LNCaP clone FGC (cell line): ENCODE measurements around the gene OXLD1.
A peak's percentile ranks its signal among the peaks of the same experiment; 100 is the strongest.

Source experiments
- DNase-seq: peaks from one replicate; pipeline ENCODE4 v3.0.0-alpha.2; 2011; ENCODE audit warnings: low read depth
- H3K4me3 ChIP-seq: 2 replicates; pipeline ENCODE4 v1.5.1; 2011; ENCODE audit warnings: mild to moderate bottlenecking, low read depth, low read length, control low read depth
- TF ChIP-seq, protein P1 (sequence below): IDR thresholded peaks from 2 replicates; pipeline ENCODE4 v1.5.1; 2012; ENCODE audit warnings: mild to moderate bottlenecking; ENCODE audit not compliant: control insufficient read depth, insufficient read depth; ENCODE audit errors: extremely low read depth

Gene OXLD1

GRCh38 chr17:81672954-81673353 lies 6.5 kb upstream of the OXLD1 start:
- no peak overlapping the region for H3K4me3 ChIP-seq
- TF ChIP-seq, protein P1, sequence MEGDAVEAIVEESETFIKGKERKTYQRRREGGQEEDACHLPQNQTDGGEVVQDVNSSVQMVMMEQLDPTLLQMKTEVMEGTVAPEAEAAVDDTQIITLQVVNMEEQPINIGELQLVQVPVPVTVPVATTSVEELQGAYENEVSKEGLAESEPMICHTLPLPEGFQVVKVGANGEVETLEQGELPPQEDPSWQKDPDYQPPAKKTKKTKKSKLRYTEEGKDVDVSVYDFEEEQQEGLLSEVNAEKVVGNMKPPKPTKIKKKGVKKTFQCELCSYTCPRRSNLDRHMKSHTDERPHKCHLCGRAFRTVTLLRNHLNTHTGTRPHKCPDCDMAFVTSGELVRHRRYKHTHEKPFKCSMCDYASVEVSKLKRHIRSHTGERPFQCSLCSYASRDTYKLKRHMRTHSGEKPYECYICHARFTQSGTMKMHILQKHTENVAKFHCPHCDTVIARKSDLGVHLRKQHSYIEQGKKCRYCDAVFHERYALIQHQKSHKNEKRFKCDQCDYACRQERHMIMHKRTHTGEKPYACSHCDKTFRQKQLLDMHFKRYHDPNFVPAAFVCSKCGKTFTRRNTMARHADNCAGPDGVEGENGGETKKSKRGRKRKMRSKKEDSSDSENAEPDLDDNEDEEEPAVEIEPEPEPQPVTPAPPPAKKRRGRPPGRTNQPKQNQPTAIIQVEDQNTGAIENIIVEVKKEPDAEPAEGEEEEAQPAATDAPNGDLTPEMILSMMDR = no peak
- no peak for DNase-seq

DNA sequence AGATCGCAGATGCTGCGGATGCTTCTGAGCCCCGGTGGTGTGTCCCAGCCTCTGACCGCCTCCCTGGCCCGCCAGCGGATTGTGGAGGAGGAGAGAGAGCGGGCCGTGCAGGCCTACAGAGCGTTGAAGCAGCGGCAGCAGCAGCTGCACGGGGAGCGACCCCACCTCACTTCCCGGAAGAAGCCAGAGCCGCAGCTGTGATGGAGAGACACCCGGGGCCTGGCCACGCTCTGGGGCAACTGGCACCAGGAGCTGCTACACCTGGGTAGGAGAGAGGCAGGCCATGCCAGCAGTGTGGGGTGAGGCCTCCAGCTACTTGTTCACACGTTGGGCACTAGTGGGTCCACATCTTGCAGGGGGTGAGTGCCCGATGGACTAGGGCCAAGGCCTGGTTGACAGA lies 6.1 kb upstream of the OXLD1 start:
- DNase-seq = no peak
- TF ChIP-seq, protein P1 = no peak
- no peak overlapping the region for H3K4me3 ChIP-seq

DNA sequence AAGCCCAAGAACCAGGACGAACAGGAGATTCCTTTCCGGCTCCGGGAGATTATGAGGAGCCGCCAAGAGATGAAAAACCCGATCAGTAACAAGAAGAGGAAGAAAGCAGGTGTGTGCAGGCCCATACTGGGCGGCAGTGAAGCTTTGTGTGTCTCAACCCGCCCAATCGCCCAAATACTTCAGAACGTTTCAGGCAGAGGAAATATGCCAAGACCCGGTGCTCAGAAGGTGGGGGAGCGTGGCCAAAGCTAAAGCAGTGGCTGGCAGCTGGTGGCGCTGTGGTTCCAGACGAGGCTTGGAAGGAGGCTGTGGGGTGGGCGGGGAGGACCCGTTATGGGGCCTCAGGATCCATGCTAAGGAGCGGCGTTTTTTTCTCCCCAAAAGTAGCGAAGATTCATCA lies 1.3 kb upstream of the OXLD1 start:
- H3K4me3 ChIP-seq = peak overlapping the region; percentile 99
- DNase-seq = no peak
- TF ChIP-seq, protein P1 = 0 out of 2 replicates have a peak, but pooled peaks have one; percentile 5

DNA sequence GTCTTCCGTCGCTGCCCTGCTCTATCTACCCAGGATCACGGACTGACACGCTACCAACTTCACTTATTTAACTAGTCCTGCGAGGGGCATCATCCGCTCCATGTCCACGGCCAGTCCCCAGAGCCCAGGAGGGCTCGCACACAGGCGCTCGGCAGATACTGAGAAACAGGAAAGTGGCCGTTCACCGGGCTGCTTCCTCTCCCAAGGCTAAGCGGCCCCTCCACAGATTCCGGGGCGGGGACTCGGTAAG lies 388 bp downstream of the OXLD1 start:
- peak overlapping the region; percentile 99 for H3K4me3 ChIP-seq
- DNase-seq = no peak
- TF ChIP-seq, protein P1 = no peak

DNA sequence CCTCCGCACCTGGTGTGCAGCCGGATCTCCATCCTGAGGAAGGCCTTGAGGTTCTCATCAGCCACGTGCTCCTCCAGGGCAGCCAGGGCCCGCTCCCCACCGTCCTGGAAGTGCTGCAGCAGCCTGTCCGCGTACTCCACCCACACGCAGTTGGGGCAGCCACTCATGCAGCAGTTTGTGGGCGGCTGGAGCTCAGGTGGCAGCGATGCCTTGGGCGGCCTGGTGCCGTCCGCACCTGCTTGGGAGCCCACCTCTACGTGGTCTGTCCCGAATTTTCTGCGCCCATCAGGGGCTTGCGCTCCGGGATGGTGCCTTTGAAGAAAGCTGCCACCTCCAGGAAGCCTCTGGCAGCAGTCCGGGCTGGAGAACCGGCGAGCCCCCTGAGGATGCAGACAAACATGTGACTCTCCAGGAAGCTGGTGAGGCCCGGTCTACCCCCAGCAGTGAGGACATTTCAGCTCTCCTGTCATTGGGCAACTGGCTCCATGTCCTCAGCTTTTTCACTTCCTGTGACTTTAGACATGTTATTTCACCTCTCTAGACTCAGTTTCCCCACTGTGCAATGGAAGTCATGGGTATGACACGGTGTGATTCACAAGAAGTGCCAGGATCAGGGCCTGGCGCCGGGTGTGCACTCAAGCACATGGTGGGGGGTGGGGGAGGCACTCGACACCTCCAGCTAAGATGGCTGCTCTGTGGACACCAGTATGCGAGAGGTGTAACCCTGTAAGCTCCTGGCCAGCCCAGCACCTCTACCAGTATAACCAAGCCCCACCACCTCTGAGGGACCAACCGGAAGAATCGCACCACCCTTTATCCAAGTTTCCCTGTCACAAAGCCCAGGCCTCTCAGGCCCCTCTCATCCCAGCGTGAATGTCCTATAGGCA lies 957 bp downstream of the OXLD1 start:
- DNase-seq = no peak
- peak overlapping the region; percentile 99 for H3K4me3 ChIP-seq
- TF ChIP-seq, protein P1 = no peak

DNA sequence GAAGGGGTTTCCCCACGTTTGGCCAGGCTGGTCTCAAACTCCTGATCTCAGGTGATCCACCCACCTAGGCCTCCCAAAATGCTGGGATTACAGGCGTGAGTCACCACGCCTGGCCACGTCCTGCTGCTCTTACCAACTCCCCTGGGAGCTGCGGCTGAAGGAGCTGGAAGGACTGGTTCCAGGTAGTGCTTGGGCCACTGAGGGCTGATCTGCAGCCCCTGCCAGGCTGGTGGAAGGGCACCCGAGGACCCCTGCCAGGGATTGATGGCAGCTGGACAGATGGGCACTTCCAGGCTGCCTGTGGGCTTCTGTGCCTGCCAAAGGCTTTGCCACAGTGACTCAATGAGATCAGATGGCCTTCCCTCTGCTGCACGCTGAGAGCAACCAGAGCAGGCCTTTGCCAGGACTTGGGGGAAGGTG lies 2.3 kb downstream of the OXLD1 start:
- H3K4me3 ChIP-seq = no peak overlapping the region
- no peak for DNase-seq
- TF ChIP-seq, protein P1 = no peak

- DNase-seq = no peak
- TF ChIP-seq, protein P1 = no peak
- no peak overlapping the region for H3K4me3 ChIP-seq
Observed at GRCh38 chr17:81662002-81662401, 4.4 kb downstream of the OXLD1 start.
